Measurements from ENCODE around the gene ITK. TPM values are rescaled to one million over a fixed set of nuclear protein-coding genes. Genes with fewer than 3 reads are reported as not detected.

Gene ITK
- total RNA-seq, 4 donors from 2014 or later: 0.40 to 43.4 (median 5.0) TPM

- DNase-seq: no peak
- in situ Hi-C loops (cut with MboI; ENCODE audit: low pct_ligation_motif_present in 1 of 4, low pct_unique_long_range_greater_than_20kb in 1 of 4, low sequenced_read_pairs in 3 of 4) (no loop called here), intact Hi-C loops (cut with DNase I; ENCODE audit: low total_unique reads) (loop anchor here (10.0 kb wide), 1 partner anchor 1918 kb away; no protein-coding TSS in a partner anchor)
- H3K27ac ChIP-seq: no peak overlapping the region
- no peak for TF ChIP-seq POLR2A (IDR thresholded peaks at IDR 0.05)
- no peak for TF ChIP-seq POLR2AphosphoS5 (IDR thresholded peaks at IDR 0.05)
- TF ChIP-seq EP300 (IDR thresholded peaks at IDR 0.05; ENCODE audit: low read depth): no peak
- WGBS, 2 donors (ENCODE audit: low coverage in 1 of 2): 75 to 83% methylated on average over 3 to 6 of the region's 6 CpGs
- no peaks in the 10 kb centered on the region for H3K4me1 ChIP-seq
- H3K9me3 ChIP-seq: no peaks in the 10 kb centered on the region
- H3K27me3 ChIP-seq: no peaks in the 10 kb centered on the region
- no peaks in the 10 kb centered on the region for H3K36me3 ChIP-seq
- H3K4me3 ChIP-seq: no peak overlapping the region
Measured at GRCh38 chr5:157216391-157217142, 35.9 kb downstream of the ITK start.

- Histone ChIP-seq H3K4me1 (no peaks in the 10 kb centered on the region), H3K27ac (no peak overlapping the region), H3K4me3 (no peak overlapping the region), H3K9me3 (no peaks in the 10 kb centered on the region), H3K27me3 (no peaks in the 10 kb centered on the region), H3K36me3 (no peaks in the 10 kb centered on the region)
- no peak for DNase-seq
- in situ Hi-C loops (cut with MboI; ENCODE audit: low pct_ligation_motif_present in 1 of 4, low pct_unique_long_range_greater_than_20kb in 1 of 4, low sequenced_read_pairs in 3 of 4): no loop called here
- 56 to 78% methylated on average over 2 to 5 of the region's 5 CpGs for WGBS, 2 donors (ENCODE audit: low coverage in 1 of 2)
- intact Hi-C loops (cut with DNase I; ENCODE audit: low total_unique reads): loop anchor here (10.0 kb wide), 1 partner anchor 1917 kb away; no protein-coding TSS in a partner anchor
- TF ChIP-seq EP300 (IDR thresholded peaks at IDR 0.05; ENCODE audit: low read depth) (no peak), CTCF (IDR thresholded peaks at IDR 0.05) (no peak), POLR2AphosphoS5 (IDR thresholded peaks at IDR 0.05) (no peak)
Measured at GRCh38 chr5:157217289-157218024, 36.8 kb downstream of the ITK start.

GRCh38 chr5:157219491-157220271 is 39.0 kb downstream of the ITK start:
- in situ Hi-C loops (cut with MboI; ENCODE audit: low pct_ligation_motif_present in 1 of 4, low pct_unique_long_range_greater_than_20kb in 1 of 4, low sequenced_read_pairs in 3 of 4): no loop called here
- Histone ChIP-seq H3K27ac (no peak overlapping the region), H3K4me1 (no peaks in the 10 kb centered on the region), H3K4me3 (no peak overlapping the region), H3K36me3 (no peaks in the 10 kb centered on the region), H3K27me3 (no peaks in the 10 kb centered on the region), H3K9me3 (no peaks in the 10 kb centered on the region)
- TF ChIP-seq POLR2A (IDR thresholded peaks at IDR 0.05) (no peak), POLR2AphosphoS5 (IDR thresholded peaks at IDR 0.05) (no peak), CTCF (IDR thresholded peaks at IDR 0.05) (no peak), EP300 (IDR thresholded peaks at IDR 0.05; ENCODE audit: low read depth) (no peak)
- 52 to 78% methylated on average over 4 to 9 of the region's 9 CpGs for WGBS, 2 donors (ENCODE audit: low coverage in 1 of 2)
- intact Hi-C loops (cut with DNase I; ENCODE audit: low total_unique reads): loop anchor here (10.0 kb wide), 1 partner anchor 1915 kb away; no protein-coding TSS in a partner anchor
- no peak for DNase-seq

GRCh38 chr5:157221959-157222358 is 41.3 kb downstream of the ITK start:
- Histone ChIP-seq H3K9me3 (no peaks in the 10 kb centered on the region), H3K27ac (no peak overlapping the region), H3K36me3 (no peaks in the 10 kb centered on the region), H3K4me3 (no peak overlapping the region), H3K4me1 (no peaks in the 10 kb centered on the region), H3K27me3 (no peaks in the 10 kb centered on the region)
- in situ Hi-C loops (cut with MboI; ENCODE audit: low pct_ligation_motif_present in 1 of 4, low pct_unique_long_range_greater_than_20kb in 1 of 4, low sequenced_read_pairs in 3 of 4) (no loop called here), intact Hi-C loops (cut with DNase I; ENCODE audit: low total_unique reads) (no loop called here)
- TF ChIP-seq POLR2A (IDR thresholded peaks at IDR 0.05): no peak
- no peak for TF ChIP-seq POLR2AphosphoS5 (IDR thresholded peaks at IDR 0.05)
- TF ChIP-seq CTCF (IDR thresholded peaks at IDR 0.05): no peak
- TF ChIP-seq EP300 (IDR thresholded peaks at IDR 0.05; ENCODE audit: low read depth): no peak
- 78 to 83% methylated on average over 2 to 5 of the region's 5 CpGs for WGBS, 2 donors (ENCODE audit: low coverage in 1 of 2)
- DNase-seq: no peak

All from transverse colon (tissue), 4 donors.